Endodermal cell (in vitro differentiated cells): ENCODE measurements around the gene ACAT2. TPM values are rescaled to one million over a fixed set of nuclear protein-coding genes. Genes with fewer than 3 reads are reported as not detected.
"Not testable (repeated sequence)": the region's sequence is repeated elsewhere in the genome, so short reads cannot be mapped to it uniquely, and the experiment has no call there.

Experiments
- DNase-seq: peaks from one replicate; pipeline ENCODE4 v3.0.0-alpha.2; 2017
- H3K27ac ChIP-seq: 2 replicates; pipeline ENCODE4 v1.5.1; 2013; ENCODE audit warnings: mild to moderate bottlenecking, low read depth, low read length, moderate library complexity
- H3K27me3 ChIP-seq: 2 replicates; pipeline ENCODE4 v1.6.1; 2013; ENCODE audit warnings: mild to moderate bottlenecking, low read length, moderate library complexity; ENCODE audit not compliant: insufficient read depth, control insufficient read depth, poor library complexity, severe bottlenecking
- H3K36me3 ChIP-seq: 2 replicates; pipeline ENCODE4 v1.7.0; 2013; ENCODE audit warnings: mild to moderate bottlenecking, low read length, moderate library complexity; ENCODE audit not compliant: control insufficient read depth, insufficient read depth
- H3K4me1 ChIP-seq: one replicate; pipeline ENCODE4 v1.7.0; 2013; ENCODE audit warnings: low read length; ENCODE audit not compliant: control insufficient read depth, insufficient read depth
- H3K4me3 ChIP-seq: 2 replicates; pipeline ENCODE4 v1.5.1; 2013; ENCODE audit warnings: mild to moderate bottlenecking, low read length, moderate library complexity
- H3K9ac ChIP-seq: 2 replicates; pipeline ENCODE4 v1.6.1; 2013; ENCODE audit warnings: mild to moderate bottlenecking, low read length, moderate library complexity; ENCODE audit not compliant: poor library complexity, severe bottlenecking; ENCODE audit errors: extremely low read depth
- H3K9me3 ChIP-seq: 2 replicates; pipeline ENCODE4 v1.6.1; 2013; ENCODE audit warnings: mild to moderate bottlenecking, low read length, moderate library complexity; ENCODE audit not compliant: control insufficient read depth
- H3K27ac Mint-ChIP-seq: 2 replicates; pipeline ENCODE4 v1.8.0; 2020; ENCODE audit warnings: mixed read lengths
- H3K27me3 Mint-ChIP-seq: 2 replicates; pipeline ENCODE4 v1.8.0; 2021; ENCODE audit warnings: mild to moderate bottlenecking, mixed read lengths; ENCODE audit not compliant: insufficient read depth
- H3K36me3 Mint-ChIP-seq: 2 replicates; pipeline ENCODE4 v1.8.0; 2020; ENCODE audit warnings: low read depth, mixed read lengths
- H3K4me1 Mint-ChIP-seq: 2 replicates; pipeline ENCODE4 v1.8.0; 2020; ENCODE audit warnings: mixed read lengths
- H3K4me3 Mint-ChIP-seq: 2 replicates; pipeline ENCODE4 v1.8.0; 2020; ENCODE audit warnings: mild to moderate bottlenecking, moderate library complexity, mixed read lengths
- H3K9me3 Mint-ChIP-seq: 2 replicates; pipeline ENCODE4 v1.8.0; 2020; ENCODE audit warnings: mild to moderate bottlenecking, mixed read lengths
- WGBS, 2 experiments: methylation state at CpG; one replicate each; pipeline versions ENCODE4 v1.1.5 to v1.1.7; 2013; ENCODE audit warnings: missing lambda C conversion rate in 2 of 2, mixed read lengths in 1 of 2; ENCODE audit not compliant: insufficient coverage in 1 of 2, insufficient read length in 1 of 2; 5-methylcytosine and 5-hydroxymethylcytosine counted together
- total RNA-seq, 2 donors: library from RNA; stranded (reverse); fragmentation: NEBNext Ultra II Directional in 1 of 2; extraction: Animal tissue kit (Norgen Biotek cat#: 25700) in 1 of 2; gene quantifications; 2 replicates in 1 of 2; 3 replicates in 1 of 2; pipeline ENCODE4 v1.2.1, GENCODE V29; 2021
- TF ChIP-seq, protein P1 (sequence below): fragments of 200-600 bp; sonication (generic); conservative IDR thresholded peaks from 2 replicates; pipeline ENCODE4 v1.5.0; 2021; ENCODE audit warnings: antibody characterized with exemption, mild to moderate bottlenecking

ACAT2 gene
- total RNA-seq, 2 donors from 2014 or later, result 108 to 147 TPM

DNA sequence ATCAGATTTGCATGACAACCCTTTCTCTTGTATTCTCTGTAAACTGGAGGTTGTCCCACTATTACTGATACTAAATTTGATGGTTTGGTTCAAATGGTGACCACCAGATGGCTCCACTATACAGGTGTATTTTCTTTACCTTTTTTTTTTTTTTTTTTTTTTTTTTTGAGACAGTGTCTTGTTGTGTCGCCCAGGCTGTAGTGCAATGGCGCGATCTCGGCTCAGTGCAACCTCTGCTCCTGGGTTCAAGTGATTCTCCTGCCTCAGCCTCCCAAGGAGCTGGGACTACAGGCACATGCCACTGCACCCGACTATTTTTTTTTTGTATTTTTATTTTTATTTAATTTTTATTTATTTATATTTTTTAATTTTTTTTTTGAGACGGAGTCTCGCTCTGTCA is 41.1 kb upstream of the ACAT2 start:
- Mint-ChIP-seq H3K27ac (no peak overlapping the region), H3K36me3 (peaks cover 22% of the 10 kb centered on the region), H3K4me3 (no peak overlapping the region), H3K27me3 (no peaks in the 10 kb centered on the region), H3K4me1 (peaks cover 11% of the 10 kb centered on the region), H3K9me3 (peaks cover 13% of the 10 kb centered on the region)
- no peak overlapping the region for H3K27ac ChIP-seq
- peak; percentile 63 for DNase-seq
- no peaks in the 10 kb centered on the region for H3K4me1 ChIP-seq
- peaks cover 25% of the 10 kb centered on the region for H3K9me3 ChIP-seq
- no peak overlapping the region for H3K9ac ChIP-seq
- H3K36me3 ChIP-seq, result peaks cover 26% of the 10 kb centered on the region
- 83 to 86% methylated on average over 6 of the region's 7 CpGs for WGBS, 2 experiments
- TF ChIP-seq, protein P1, sequence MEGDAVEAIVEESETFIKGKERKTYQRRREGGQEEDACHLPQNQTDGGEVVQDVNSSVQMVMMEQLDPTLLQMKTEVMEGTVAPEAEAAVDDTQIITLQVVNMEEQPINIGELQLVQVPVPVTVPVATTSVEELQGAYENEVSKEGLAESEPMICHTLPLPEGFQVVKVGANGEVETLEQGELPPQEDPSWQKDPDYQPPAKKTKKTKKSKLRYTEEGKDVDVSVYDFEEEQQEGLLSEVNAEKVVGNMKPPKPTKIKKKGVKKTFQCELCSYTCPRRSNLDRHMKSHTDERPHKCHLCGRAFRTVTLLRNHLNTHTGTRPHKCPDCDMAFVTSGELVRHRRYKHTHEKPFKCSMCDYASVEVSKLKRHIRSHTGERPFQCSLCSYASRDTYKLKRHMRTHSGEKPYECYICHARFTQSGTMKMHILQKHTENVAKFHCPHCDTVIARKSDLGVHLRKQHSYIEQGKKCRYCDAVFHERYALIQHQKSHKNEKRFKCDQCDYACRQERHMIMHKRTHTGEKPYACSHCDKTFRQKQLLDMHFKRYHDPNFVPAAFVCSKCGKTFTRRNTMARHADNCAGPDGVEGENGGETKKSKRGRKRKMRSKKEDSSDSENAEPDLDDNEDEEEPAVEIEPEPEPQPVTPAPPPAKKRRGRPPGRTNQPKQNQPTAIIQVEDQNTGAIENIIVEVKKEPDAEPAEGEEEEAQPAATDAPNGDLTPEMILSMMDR, result peak; percentile 74
- H3K4me3 ChIP-seq, result no peak overlapping the region
- H3K27me3 ChIP-seq, result no peaks in the 10 kb centered on the region

DNA sequence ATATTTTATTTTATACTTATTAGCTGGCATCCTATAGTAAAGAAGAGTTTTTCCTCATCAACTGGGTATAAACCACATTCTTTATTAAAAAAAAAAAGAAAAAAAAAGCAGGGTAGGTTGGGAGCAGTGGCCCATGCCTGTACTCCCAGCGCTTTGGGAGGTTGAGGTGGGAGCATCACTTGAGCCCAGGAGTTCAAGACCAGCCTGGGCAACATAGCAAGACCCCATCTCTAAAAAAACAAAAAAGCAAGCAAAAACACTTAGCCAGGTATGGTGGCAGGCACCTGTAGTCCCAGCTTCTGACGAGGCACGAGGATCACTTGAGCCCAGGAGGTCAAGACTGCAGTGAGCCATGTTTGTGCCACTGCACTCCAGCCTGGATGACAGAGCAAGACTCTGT is 39.9 kb upstream of the ACAT2 start:
- H3K27ac Mint-ChIP-seq, H3K27me3 Mint-ChIP-seq, H3K4me1 ChIP-seq, H3K27me3 ChIP-seq, H3K27ac ChIP-seq, H3K9ac ChIP-seq, DNase-seq, H3K4me3 Mint-ChIP-seq, H3K4me3 ChIP-seq: not testable (repeated sequence)
- WGBS, 2 experiments, result 94 to 95% methylated on average over 2 to 3 of the region's 3 CpGs
- H3K4me1 Mint-ChIP-seq, result peaks cover 15% of the 10 kb centered on the region
- Histone ChIP-seq H3K36me3 (peaks cover 19% of the 10 kb centered on the region), H3K9me3 (peaks cover 25% of the 10 kb centered on the region)
- peaks cover 22% of the 10 kb centered on the region for H3K36me3 Mint-ChIP-seq
- peaks cover 13% of the 10 kb centered on the region for H3K9me3 Mint-ChIP-seq

DNA sequence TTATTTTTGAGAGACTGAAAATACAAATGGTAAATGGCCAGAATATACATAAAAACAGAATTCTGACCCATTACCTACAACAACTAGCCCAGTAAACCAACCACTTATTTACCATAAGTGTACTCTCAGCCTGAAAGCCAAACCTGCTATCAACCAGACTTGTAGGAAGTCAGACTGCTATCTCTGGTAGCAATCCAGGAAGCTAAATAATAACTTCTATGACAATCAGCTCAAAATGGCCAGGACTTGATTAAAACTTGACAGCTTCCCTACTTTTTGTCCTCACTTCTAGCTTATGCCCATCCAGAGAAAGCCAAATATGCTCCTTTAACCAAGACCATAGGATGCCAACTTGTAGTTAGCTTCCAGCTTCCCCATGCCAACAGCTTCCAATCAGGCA is 39.2 kb upstream of the ACAT2 start:
- Mint-ChIP-seq H3K4me1 (peaks cover 15% of the 10 kb centered on the region), H3K27ac (no peak overlapping the region), H3K36me3 (peaks cover 22% of the 10 kb centered on the region), H3K27me3 (no peaks in the 10 kb centered on the region), H3K9me3 (peaks cover 13% of the 10 kb centered on the region), H3K4me3 (no peak overlapping the region)
- Histone ChIP-seq H3K9ac (no peak overlapping the region), H3K36me3 (peaks cover 19% of the 10 kb centered on the region), H3K4me1 (no peaks in the 10 kb centered on the region), H3K9me3 (peaks cover 25% of the 10 kb centered on the region), H3K27me3 (no peaks in the 10 kb centered on the region), H3K4me3 (no peak overlapping the region), H3K27ac (no peak overlapping the region)
- TF ChIP-seq, protein P1, result no peak
- DNase-seq, result no peak

DNA sequence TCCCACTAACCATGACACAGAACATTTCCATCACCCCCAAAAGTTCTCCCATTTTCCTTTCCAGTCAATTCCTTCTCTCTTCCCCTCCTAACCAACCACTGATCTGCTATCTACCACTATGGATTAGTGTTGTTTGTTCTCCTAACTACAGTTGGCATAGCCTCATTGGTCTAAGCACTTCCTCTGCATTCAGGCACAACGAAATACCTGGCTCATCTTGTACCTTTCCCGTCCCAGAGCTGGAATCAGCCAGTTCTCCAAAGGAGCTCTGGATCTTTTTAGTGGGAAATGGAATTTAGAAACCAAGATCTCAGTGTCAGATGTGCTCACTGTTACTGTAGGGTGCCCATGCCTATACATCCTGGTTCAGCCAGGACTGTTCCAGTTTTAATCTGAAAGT is 38.6 kb upstream of the ACAT2 start:
- DNase-seq, result no peak
- Mint-ChIP-seq H3K27ac (no peak overlapping the region), H3K9me3 (peaks cover 13% of the 10 kb centered on the region)

More for the DNA sequence above, 38.6 kb upstream of the ACAT2 start:
- peaks cover 15% of the 10 kb centered on the region for H3K4me1 Mint-ChIP-seq
- no peaks in the 10 kb centered on the region for H3K27me3 Mint-ChIP-seq
- peaks cover 22% of the 10 kb centered on the region for H3K36me3 Mint-ChIP-seq
- no peak overlapping the region for H3K4me3 ChIP-seq
- H3K4me3 Mint-ChIP-seq, result no peak overlapping the region
- H3K27ac ChIP-seq, result no peak overlapping the region
- no peaks in the 10 kb centered on the region for H3K4me1 ChIP-seq
- H3K9ac ChIP-seq, result no peak overlapping the region
- H3K9me3 ChIP-seq, result peaks cover 25% of the 10 kb centered on the region
- TF ChIP-seq, protein P1, result no peak
- WGBS, 2 experiments, result 83 to 96% methylated on average over 2 of the region's 2 CpGs
- H3K36me3 ChIP-seq, result peaks cover 19% of the 10 kb centered on the region
- H3K27me3 ChIP-seq, result no peaks in the 10 kb centered on the region
